GM23338 (cell line): ENCODE measurements around the gene SLC35F1. TPM values are rescaled to one million over a fixed set of nuclear protein-coding genes. Genes with fewer than 3 reads are reported as not detected.

ENCODE experiments used
- ATAC-seq: fragments of 200-7000 bp; cut with Tn5 transposase; 3 replicates; pipeline ENCODE4 v1.9.1; 2020
- DNase-seq: peaks from one replicate; pipeline ENCODE4 v3.0.0-alpha.2; 2015; ENCODE audit warnings: low spot score
- H2AFZ ChIP-seq: fragments of 200-600 bp; sonication (generic); 2 replicates; pipeline ENCODE4 v1.8.0; 2016; ENCODE audit warnings: antibody characterized with exemption, mild to moderate bottlenecking, moderate library complexity
- H3F3A ChIP-seq: fragments of 200-600 bp; sonication (generic); replicated peaks from 2 replicates; pipeline ENCODE4 v1.8.0; 2017; ENCODE audit warnings: antibody characterized with exemption, mixed run types, low read depth
- H3K27ac ChIP-seq: fragments of 200-600 bp; sonication (generic); 2 replicates; pipeline ENCODE4 v1.6.1; 2016; ENCODE audit warnings: low read depth
- H3K27me3 ChIP-seq: fragments of 200-600 bp; sonication (generic); 2 replicates; pipeline ENCODE4 v1.8.0; 2016; ENCODE audit warnings: mild to moderate bottlenecking, mixed run types, moderate library complexity; ENCODE audit not compliant: insufficient read depth
- H3K36me3 ChIP-seq: fragments of 200-600 bp; sonication (generic); 2 replicates; pipeline ENCODE4 v1.8.0; 2016; ENCODE audit warnings: mild to moderate bottlenecking; ENCODE audit not compliant: insufficient read depth
- H3K4me1 ChIP-seq: fragments of 200-600 bp; sonication (generic); 2 replicates; pipeline ENCODE4 v1.8.0; 2016; ENCODE audit warnings: mild to moderate bottlenecking, moderate library complexity; ENCODE audit not compliant: insufficient read depth
- H3K4me2 ChIP-seq: fragments of 200-600 bp; sonication (generic); 2 replicates; pipeline ENCODE4 v1.7.1; 2017; ENCODE audit warnings: mixed run types
- H3K4me3 ChIP-seq: fragments of 200-600 bp; sonication (generic); 2 replicates; pipeline ENCODE4 v1.6.1; 2016; ENCODE audit warnings: mixed run types
- H3K79me2 ChIP-seq: fragments of 200-600 bp; sonication (generic); replicated peaks from 2 replicates; pipeline ENCODE4 v1.8.0; 2017; ENCODE audit warnings: mild to moderate bottlenecking; ENCODE audit not compliant: insufficient read depth
- H3K9me2 ChIP-seq: fragments of 200-600 bp; sonication (generic); 2 replicates; pipeline ENCODE4 v1.8.0; 2017; ENCODE audit not compliant: insufficient read depth
- H4K20me1 ChIP-seq: fragments of 200-600 bp; sonication (generic); replicated peaks from 2 replicates; pipeline ENCODE4 v1.8.0; 2017; ENCODE audit warnings: mild to moderate bottlenecking; ENCODE audit not compliant: insufficient read depth
- H3K27ac Mint-ChIP-seq: 2 replicates; pipeline ENCODE4 v1.8.0; 2020; ENCODE audit warnings: inconsistent platforms, mild to moderate bottlenecking, moderate library complexity, mixed read lengths
- H3K27me3 Mint-ChIP-seq: 3 replicates; pipeline ENCODE4 v1.8.0; 2022; ENCODE audit warnings: low read depth, mild to moderate bottlenecking, moderate library complexity, mixed read lengths, inconsistent platforms; ENCODE audit not compliant: insufficient read depth, poor library complexity
- H3K36me3 Mint-ChIP-seq: 3 replicates; pipeline ENCODE4 v1.8.0; 2021; ENCODE audit warnings: low read depth, mild to moderate bottlenecking, inconsistent platforms, moderate library complexity, mixed read lengths
- H3K4me1 Mint-ChIP-seq: 3 replicates; pipeline ENCODE4 v1.8.0; 2020; ENCODE audit warnings: mild to moderate bottlenecking, inconsistent platforms, mixed read lengths
- H3K4me3 Mint-ChIP-seq: 3 replicates; pipeline ENCODE4 v1.8.0; 2021; ENCODE audit warnings: moderate library complexity, mild to moderate bottlenecking, inconsistent platforms, mixed read lengths
- H3K9me3 Mint-ChIP-seq: 3 replicates; pipeline ENCODE4 v1.8.0; 2020; ENCODE audit warnings: moderate library complexity, mild to moderate bottlenecking, inconsistent platforms, mixed read lengths
- CREB1 ChIP-seq: fragments of 250-450 bp; sonication (Bioruptor Pico); IDR thresholded peaks from 2 replicates; pipeline ENCODE4 v1.5.0; 2020; ENCODE audit warnings: low read depth, mild to moderate bottlenecking, moderate library complexity
- EZH2 ChIP-seq: fragments of 200-600 bp; sonication (generic); IDR thresholded peaks from one replicate; pipeline ENCODE4 v1.8.0; 2017; ENCODE audit warnings: antibody characterized with exemption, mild to moderate bottlenecking, low read depth; ENCODE audit not compliant: unreplicated experiment
- EZH2phosphoT487 ChIP-seq: fragments of 200-600 bp; sonication (generic); IDR thresholded peaks from one replicate; pipeline ENCODE4 v1.8.1; 2018; ENCODE audit warnings: antibody characterized with exemption; ENCODE audit not compliant: unreplicated experiment
- JUNB ChIP-seq: IDR thresholded peaks from one replicate; pipeline ENCODE4 v1.6.1; 2016; ENCODE audit warnings: antibody characterized with exemption; ENCODE audit not compliant: unreplicated experiment
- NANOG ChIP-seq: IDR thresholded peaks from 2 replicates; pipeline ENCODE4 v1.6.1; 2016; ENCODE audit warnings: antibody characterized with exemption, borderline replicate concordance
- POLR2AphosphoS5 ChIP-seq: IDR thresholded peaks from 2 replicates; pipeline ENCODE4 v1.6.1; 2016; ENCODE audit warnings: antibody characterized with exemption, low read depth
- STAT1 ChIP-seq: IDR thresholded peaks from one replicate; pipeline ENCODE4 v1.6.1; 2016; ENCODE audit warnings: antibody characterized with exemption; ENCODE audit not compliant: unreplicated experiment
- ZNF114 ChIP-seq: fragments of 250-450 bp; sonication (Bioruptor Pico); IDR thresholded peaks from 2 replicates; pipeline ENCODE4 v1.5.0; 2020; ENCODE audit warnings: mild to moderate bottlenecking, moderate library complexity
- ZNF331 ChIP-seq: fragments of 250-450 bp; sonication (Bioruptor Pico); IDR thresholded peaks from 2 replicates; pipeline ENCODE4 v1.5.0; 2020; ENCODE audit warnings: low read depth, mild to moderate bottlenecking, moderate library complexity
- polyA plus RNA-seq: library from polyadenylated mRNA; unstranded; fragments of >200 nt; fragmentation: Nextera tagmentation; extraction: Ambion mirVana; gene quantifications from 2 replicates; pipeline ENCODE4 v1.2.1, GENCODE V29; 2016
- total RNA-seq: library from RNA; depleted of rRNA; stranded (reverse); fragments of >200 nt; shearing (Covaris generic); gene quantifications from 2 replicates; pipeline ENCODE4 v1.2.3, GENCODE V29; 2014
- TF ChIP-seq, protein P1 (sequence below): IDR thresholded peaks from 2 replicates; pipeline ENCODE4 v1.6.1; 2016; ENCODE audit warnings: antibody characterized with exemption
- TF ChIP-seq, protein P2 (sequence below): fragments of 250-450 bp; sonication (Bioruptor Pico); IDR thresholded peaks from 2 replicates; pipeline ENCODE4 v1.5.0; 2020; ENCODE audit warnings: mild to moderate bottlenecking, moderate library complexity
- TF ChIP-seq, protein P3 (sequence below): IDR thresholded peaks from one replicate; pipeline ENCODE4 v1.6.1; 2018; ENCODE audit warnings: antibody characterized with exemption; ENCODE audit not compliant: unreplicated experiment
- TF ChIP-seq, protein P4 (sequence below), 2 experiments: fragments of 200-600 bp in 1 of 2; sonication (generic) in 1 of 2; conservative IDR thresholded peaks; 2 replicates each; pipeline versions ENCODE4 v1.5.1 to v1.6.1; 2016 to 2017; ENCODE audit warnings: antibody characterized with exemption in 2 of 2, low read depth in 2 of 2, mild to moderate bottlenecking in 2 of 2, moderate library complexity in 1 of 2

The SLC35F1 gene
- total and polyA plus RNA-seq, 2 experiments from 2014 or later: 3.0 to 10.3 TPM

DNA sequence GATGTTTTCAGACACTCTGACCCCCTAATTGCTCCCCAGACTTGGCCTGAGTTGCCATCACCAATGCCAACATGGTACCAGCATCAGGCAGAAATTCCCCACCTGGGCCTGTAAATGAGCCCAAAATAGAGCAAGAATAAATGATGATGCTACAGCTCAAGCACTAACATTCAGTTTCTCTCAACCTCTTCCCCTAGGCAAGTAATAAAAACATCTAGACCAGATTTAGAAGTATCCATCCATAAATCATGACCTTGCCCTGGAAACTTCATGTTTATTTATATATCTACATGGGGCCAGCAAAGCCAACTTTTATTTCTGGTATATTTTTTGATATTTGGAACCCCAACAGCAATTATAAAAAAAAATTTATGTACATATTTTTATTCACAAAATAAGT lies 419.6 kb downstream of the SLC35F1 start:
- no peak overlapping the region for H3K4me3 ChIP-seq
- H3K9me2 ChIP-seq: 0 out of 2 replicates have a peak, but pooled peaks cover 15% of the 10 kb centered on the region
- H2AFZ ChIP-seq: no peak overlapping the region

More for the DNA sequence above, 419.6 kb downstream of the SLC35F1 start:
- H3K36me3 ChIP-seq: no peaks in the 10 kb centered on the region
- H3K27me3 ChIP-seq: no peaks in the 10 kb centered on the region
- H3K4me3 Mint-ChIP-seq: no peak overlapping the region
- H3K27ac ChIP-seq: no peak overlapping the region
- H3K9me3 Mint-ChIP-seq: no peaks in the 10 kb centered on the region
- H3K4me1 Mint-ChIP-seq: peaks cover 16% of the 10 kb centered on the region
- no peak overlapping the region for H3K27ac Mint-ChIP-seq
- H3K36me3 Mint-ChIP-seq: no peaks in the 10 kb centered on the region
- H3K79me2 ChIP-seq: no peaks in the 10 kb centered on the region
- H4K20me1 ChIP-seq: no peaks in the 10 kb centered on the region
- DNase-seq (no peak), ATAC-seq (no peak)
- TF ChIP-seq, protein P1, sequence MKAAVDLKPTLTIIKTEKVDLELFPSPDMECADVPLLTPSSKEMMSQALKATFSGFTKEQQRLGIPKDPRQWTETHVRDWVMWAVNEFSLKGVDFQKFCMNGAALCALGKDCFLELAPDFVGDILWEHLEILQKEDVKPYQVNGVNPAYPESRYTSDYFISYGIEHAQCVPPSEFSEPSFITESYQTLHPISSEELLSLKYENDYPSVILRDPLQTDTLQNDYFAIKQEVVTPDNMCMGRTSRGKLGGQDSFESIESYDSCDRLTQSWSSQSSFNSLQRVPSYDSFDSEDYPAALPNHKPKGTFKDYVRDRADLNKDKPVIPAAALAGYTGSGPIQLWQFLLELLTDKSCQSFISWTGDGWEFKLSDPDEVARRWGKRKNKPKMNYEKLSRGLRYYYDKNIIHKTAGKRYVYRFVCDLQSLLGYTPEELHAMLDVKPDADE: no peak
- no peak for TF ChIP-seq EZH2
- TF ChIP-seq ZNF114: no peak
- TF ChIP-seq, protein P2, sequence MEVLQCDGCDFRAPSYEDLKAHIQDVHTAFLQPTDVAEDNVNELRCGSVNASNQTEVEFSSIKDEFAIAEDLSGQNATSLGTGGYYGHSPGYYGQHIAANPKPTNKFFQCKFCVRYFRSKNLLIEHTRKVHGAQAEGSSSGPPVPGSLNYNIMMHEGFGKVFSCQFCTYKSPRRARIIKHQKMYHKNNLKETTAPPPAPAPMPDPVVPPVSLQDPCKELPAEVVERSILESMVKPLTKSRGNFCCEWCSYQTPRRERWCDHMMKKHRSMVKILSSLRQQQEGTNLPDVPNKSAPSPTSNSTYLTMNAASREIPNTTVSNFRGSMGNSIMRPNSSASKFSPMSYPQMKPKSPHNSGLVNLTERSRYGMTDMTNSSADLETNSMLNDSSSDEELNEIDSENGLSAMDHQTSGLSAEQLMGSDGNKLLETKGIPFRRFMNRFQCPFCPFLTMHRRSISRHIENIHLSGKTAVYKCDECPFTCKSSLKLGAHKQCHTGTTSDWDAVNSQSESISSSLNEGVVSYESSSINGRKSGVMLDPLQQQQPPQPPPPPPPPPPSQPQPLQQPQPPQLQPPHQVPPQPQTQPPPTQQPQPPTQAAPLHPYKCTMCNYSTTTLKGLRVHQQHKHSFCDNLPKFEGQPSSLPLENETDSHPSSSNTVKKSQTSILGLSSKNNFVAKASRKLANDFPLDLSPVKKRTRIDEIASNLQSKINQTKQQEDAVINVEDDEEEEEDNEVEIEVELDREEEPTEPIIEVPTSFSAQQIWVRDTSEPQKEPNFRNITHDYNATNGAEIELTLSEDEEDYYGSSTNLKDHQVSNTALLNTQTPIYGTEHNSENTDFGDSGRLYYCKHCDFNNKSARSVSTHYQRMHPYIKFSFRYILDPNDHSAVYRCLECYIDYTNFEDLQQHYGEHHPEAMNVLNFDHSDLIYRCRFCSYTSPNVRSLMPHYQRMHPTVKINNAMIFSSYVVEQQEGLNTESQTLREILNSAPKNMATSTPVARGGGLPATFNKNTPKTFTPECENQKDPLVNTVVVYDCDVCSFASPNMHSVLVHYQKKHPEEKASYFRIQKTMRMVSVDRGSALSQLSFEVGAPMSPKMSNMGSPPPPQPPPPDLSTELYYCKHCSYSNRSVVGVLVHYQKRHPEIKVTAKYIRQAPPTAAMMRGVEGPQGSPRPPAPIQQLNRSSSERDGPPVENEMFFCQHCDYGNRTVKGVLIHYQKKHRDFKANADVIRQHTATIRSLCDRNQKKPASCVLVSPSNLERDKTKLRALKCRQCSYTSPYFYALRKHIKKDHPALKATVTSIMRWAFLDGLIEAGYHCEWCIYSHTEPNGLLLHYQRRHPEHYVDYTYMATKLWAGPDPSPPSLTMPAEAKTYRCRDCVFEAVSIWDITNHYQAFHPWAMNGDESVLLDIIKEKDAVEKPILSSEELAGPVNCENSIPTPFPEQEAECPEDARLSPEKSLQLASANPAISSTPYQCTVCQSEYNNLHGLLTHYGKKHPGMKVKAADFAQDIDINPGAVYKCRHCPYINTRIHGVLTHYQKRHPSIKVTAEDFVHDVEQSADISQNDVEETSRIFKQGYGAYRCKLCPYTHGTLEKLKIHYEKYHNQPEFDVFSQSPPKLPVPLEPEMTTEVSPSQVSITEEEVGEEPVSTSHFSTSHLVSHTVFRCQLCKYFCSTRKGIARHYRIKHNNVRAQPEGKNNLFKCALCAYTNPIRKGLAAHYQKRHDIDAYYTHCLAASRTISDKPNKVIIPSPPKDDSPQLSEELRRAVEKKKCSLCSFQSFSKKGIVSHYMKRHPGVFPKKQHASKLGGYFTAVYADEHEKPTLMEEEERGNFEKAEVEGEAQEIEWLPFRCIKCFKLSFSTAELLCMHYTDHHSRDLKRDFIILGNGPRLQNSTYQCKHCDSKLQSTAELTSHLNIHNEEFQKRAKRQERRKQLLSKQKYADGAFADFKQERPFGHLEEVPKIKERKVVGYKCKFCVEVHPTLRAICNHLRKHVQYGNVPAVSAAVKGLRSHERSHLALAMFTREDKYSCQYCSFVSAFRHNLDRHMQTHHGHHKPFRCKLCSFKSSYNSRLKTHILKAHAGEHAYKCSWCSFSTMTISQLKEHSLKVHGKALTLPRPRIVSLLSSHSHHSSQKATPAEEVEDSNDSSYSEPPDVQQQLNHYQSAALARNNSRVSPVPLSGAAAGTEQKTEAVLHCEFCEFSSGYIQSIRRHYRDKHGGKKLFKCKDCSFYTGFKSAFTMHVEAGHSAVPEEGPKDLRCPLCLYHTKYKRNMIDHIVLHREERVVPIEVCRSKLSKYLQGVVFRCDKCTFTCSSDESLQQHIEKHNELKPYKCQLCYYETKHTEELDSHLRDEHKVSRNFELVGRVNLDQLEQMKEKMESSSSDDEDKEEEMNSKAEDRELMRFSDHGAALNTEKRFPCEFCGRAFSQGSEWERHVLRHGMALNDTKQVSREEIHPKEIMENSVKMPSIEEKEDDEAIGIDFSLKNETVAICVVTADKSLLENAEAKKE (CRISPR knock-in tag): no peak
- no peak for TF ChIP-seq JUNB
- TF ChIP-seq CREB1 (CRISPR knock-in tag): no peak
- TF ChIP-seq EZH2phosphoT487: no peak
- TF ChIP-seq, protein P3, sequence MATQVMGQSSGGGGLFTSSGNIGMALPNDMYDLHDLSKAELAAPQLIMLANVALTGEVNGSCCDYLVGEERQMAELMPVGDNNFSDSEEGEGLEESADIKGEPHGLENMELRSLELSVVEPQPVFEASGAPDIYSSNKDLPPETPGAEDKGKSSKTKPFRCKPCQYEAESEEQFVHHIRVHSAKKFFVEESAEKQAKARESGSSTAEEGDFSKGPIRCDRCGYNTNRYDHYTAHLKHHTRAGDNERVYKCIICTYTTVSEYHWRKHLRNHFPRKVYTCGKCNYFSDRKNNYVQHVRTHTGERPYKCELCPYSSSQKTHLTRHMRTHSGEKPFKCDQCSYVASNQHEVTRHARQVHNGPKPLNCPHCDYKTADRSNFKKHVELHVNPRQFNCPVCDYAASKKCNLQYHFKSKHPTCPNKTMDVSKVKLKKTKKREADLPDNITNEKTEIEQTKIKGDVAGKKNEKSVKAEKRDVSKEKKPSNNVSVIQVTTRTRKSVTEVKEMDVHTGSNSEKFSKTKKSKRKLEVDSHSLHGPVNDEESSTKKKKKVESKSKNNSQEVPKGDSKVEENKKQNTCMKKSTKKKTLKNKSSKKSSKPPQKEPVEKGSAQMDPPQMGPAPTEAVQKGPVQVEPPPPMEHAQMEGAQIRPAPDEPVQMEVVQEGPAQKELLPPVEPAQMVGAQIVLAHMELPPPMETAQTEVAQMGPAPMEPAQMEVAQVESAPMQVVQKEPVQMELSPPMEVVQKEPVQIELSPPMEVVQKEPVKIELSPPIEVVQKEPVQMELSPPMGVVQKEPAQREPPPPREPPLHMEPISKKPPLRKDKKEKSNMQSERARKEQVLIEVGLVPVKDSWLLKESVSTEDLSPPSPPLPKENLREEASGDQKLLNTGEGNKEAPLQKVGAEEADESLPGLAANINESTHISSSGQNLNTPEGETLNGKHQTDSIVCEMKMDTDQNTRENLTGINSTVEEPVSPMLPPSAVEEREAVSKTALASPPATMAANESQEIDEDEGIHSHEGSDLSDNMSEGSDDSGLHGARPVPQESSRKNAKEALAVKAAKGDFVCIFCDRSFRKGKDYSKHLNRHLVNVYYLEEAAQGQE: no peak
- TF ChIP-seq POLR2AphosphoS5: no peak
- TF ChIP-seq NANOG: no peak
- no peak for TF ChIP-seq STAT1
- TF ChIP-seq, protein P4, sequence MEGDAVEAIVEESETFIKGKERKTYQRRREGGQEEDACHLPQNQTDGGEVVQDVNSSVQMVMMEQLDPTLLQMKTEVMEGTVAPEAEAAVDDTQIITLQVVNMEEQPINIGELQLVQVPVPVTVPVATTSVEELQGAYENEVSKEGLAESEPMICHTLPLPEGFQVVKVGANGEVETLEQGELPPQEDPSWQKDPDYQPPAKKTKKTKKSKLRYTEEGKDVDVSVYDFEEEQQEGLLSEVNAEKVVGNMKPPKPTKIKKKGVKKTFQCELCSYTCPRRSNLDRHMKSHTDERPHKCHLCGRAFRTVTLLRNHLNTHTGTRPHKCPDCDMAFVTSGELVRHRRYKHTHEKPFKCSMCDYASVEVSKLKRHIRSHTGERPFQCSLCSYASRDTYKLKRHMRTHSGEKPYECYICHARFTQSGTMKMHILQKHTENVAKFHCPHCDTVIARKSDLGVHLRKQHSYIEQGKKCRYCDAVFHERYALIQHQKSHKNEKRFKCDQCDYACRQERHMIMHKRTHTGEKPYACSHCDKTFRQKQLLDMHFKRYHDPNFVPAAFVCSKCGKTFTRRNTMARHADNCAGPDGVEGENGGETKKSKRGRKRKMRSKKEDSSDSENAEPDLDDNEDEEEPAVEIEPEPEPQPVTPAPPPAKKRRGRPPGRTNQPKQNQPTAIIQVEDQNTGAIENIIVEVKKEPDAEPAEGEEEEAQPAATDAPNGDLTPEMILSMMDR (conservative IDR thresholded peaks at IDR 0.05; ENCODE audit: low read depth in 2 of 2): no peak
- no peak for TF ChIP-seq ZNF331 (CRISPR knock-in tag)
- H3K4me2 ChIP-seq: no peak overlapping the region
- H3K27me3 Mint-ChIP-seq: peaks cover 1% of the 10 kb centered on the region
- H3K4me1 ChIP-seq: peaks cover 6% of the 10 kb centered on the region; the same call in 1 of the 2 replicates
- H3F3A ChIP-seq: no peaks in the 10 kb centered on the region
